GM10248 (cell line): ENCODE measurements around the gene PLCB3.

Experiments used
- CTCF ChIA-PET: fragments of 300-600 bp; sonication (Branson Sonifier 250); formaldehyde crosslinking; extraction: SDS; loops from one replicate; lab custom pipeline; 2021; ENCODE audit warnings: antibody characterized with exemption; lab: Yijun Ruan, JAX
- POLR2A ChIA-PET: fragments of 350-650 bp; sonication (Branson Sonifier 250); formaldehyde crosslinking; extraction: SDS; loops from one replicate; lab custom pipeline; 2020; ENCODE audit warnings: antibody characterized with exemption; lab: Yijun Ruan, JAX
- DNase-seq: peaks from one replicate; pipeline ENCODE4 v3.0.0; 2012; ENCODE audit errors: extremely low spot score
- CTCF ChIP-seq: IDR thresholded peaks from 2 replicates; pipeline ENCODE4 v1.5.1; 2012; ENCODE audit warnings: mild to moderate bottlenecking, low read depth; ENCODE audit errors: extremely low read depth, missing control alignments, control extremely low read depth

Gene PLCB3

GRCh38 chr11:64263947-64264317, 12.6 kb downstream of the PLCB3 start:
- DNase-seq: no peak
- POLR2A ChIA-PET: no interaction called here
- no peak for TF ChIP-seq CTCF
- CTCF ChIA-PET: interaction anchor here (1.4 to 14.6 kb wide), 4 partner anchors 10 to 60 kb away, joined by 3 to 134 read pairs (median 4); partner anchors contain the start of gene PLCB3

GRCh38 chr11:64264371-64264852, 13.1 kb downstream of the PLCB3 start:
- POLR2A ChIA-PET: no interaction called here

GRCh38 chr11:64265176-64266160, 14.1 kb downstream of the PLCB3 start:
- POLR2A ChIA-PET: interaction anchor here (0.5 to 0.7 kb wide), 3 partner anchors 20 to 1660 kb away, joined by 3 read pairs; no protein-coding TSS in a partner anchor
- CTCF ChIA-PET: interaction anchor here (1.3 to 14.6 kb wide), 3 partner anchors 15 to 21 kb away, joined by 3 to 134 read pairs (median 3); partner anchors contain the start of gene PLCB3
- no peak for TF ChIP-seq CTCF

More at GRCh38 chr11:64264371-64264852, 13.1 kb downstream of the PLCB3 start:
- CTCF ChIA-PET: interaction anchor here (1.4 to 14.6 kb wide), 3 partner anchors 14 to 60 kb away, joined by 3 to 134 read pairs (median 5); partner anchors contain the start of gene PLCB3
- TF ChIP-seq CTCF: no peak
- DNase-seq: no peak

DNA sequence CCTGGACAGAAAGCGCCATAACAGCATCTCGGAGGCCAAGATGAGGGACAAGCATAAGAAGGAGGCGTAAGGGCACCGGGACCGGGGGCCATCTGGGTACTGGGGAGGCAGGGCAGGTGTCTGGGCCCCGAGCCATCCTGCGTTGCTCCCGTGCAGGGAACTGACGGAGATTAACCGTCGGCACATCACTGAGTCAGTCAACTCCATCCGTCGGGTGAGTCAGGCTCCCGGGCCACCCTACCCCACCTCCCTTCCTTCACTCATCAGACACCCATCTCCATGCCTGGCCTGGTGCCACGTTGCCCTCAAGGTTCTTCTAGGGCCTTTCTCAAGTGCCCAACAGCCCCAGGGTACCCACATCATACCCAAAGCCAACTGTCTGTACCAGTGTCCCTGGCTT, 15.0 kb downstream of the PLCB3 start:
- POLR2A ChIA-PET: no interaction called here
- no peak for DNase-seq
- CTCF ChIA-PET: interaction anchor here (1.3 to 15.3 kb wide), 3 partner anchors 16 to 37 kb away, joined by 3 to 164 read pairs (median 134); partner anchors contain the start of genes CATSPERZ, ESRRA and PLCB3
- no peak for TF ChIP-seq CTCF

More at GRCh38 chr11:64265176-64266160, 14.1 kb downstream of the PLCB3 start:
- DNase-seq: no peak

GRCh38 chr11:64267207-64267945, 16.0 kb downstream of the PLCB3 start:
- ChIA-PET POLR2A (interaction anchor here (0.6 to 1.0 kb wide), 4 partner anchors 11 to 520 kb away, joined by 3 to 6 read pairs (median 5); no protein-coding TSS in a partner anchor), CTCF (interaction anchor here (1.2 to 15.3 kb wide), 5 partner anchors 17 to 62 kb away, joined by 3 to 164 read pairs (median 23); partner anchors contain the start of genes CATSPERZ, ESRRA, FERMT3 and PLCB3)
- DNase-seq: no peak
- TF ChIP-seq CTCF: no peak
